ENCODE results near the gene MPP3.

Gene MPP3

GRCh38 chr17:43813386-43813785 is 19.6 kb downstream of the MPP3 start:
- Histone ChIP-seq H3K27me3 (no peaks in the 10 kb centered on the region), H3K27ac (no peak overlapping the region), H3K9me3 (no peaks in the 10 kb centered on the region), H3K4me1 (ENCODE audit: control insufficient read depth in 1 of 2, insufficient read depth in 1 of 2, low read depth in 1 of 2, low read length in 1 of 2) (no peaks in the 10 kb centered on the region), H3K36me3 (no peaks in the 10 kb centered on the region), H3K4me3 (ENCODE audit: low read depth in 1 of 2, low read length in 1 of 2) (no peak overlapping the region)
- TF ChIP-seq, protein P1, sequence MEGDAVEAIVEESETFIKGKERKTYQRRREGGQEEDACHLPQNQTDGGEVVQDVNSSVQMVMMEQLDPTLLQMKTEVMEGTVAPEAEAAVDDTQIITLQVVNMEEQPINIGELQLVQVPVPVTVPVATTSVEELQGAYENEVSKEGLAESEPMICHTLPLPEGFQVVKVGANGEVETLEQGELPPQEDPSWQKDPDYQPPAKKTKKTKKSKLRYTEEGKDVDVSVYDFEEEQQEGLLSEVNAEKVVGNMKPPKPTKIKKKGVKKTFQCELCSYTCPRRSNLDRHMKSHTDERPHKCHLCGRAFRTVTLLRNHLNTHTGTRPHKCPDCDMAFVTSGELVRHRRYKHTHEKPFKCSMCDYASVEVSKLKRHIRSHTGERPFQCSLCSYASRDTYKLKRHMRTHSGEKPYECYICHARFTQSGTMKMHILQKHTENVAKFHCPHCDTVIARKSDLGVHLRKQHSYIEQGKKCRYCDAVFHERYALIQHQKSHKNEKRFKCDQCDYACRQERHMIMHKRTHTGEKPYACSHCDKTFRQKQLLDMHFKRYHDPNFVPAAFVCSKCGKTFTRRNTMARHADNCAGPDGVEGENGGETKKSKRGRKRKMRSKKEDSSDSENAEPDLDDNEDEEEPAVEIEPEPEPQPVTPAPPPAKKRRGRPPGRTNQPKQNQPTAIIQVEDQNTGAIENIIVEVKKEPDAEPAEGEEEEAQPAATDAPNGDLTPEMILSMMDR (IDR thresholded peaks at IDR 0.05), result no peak

DNA sequence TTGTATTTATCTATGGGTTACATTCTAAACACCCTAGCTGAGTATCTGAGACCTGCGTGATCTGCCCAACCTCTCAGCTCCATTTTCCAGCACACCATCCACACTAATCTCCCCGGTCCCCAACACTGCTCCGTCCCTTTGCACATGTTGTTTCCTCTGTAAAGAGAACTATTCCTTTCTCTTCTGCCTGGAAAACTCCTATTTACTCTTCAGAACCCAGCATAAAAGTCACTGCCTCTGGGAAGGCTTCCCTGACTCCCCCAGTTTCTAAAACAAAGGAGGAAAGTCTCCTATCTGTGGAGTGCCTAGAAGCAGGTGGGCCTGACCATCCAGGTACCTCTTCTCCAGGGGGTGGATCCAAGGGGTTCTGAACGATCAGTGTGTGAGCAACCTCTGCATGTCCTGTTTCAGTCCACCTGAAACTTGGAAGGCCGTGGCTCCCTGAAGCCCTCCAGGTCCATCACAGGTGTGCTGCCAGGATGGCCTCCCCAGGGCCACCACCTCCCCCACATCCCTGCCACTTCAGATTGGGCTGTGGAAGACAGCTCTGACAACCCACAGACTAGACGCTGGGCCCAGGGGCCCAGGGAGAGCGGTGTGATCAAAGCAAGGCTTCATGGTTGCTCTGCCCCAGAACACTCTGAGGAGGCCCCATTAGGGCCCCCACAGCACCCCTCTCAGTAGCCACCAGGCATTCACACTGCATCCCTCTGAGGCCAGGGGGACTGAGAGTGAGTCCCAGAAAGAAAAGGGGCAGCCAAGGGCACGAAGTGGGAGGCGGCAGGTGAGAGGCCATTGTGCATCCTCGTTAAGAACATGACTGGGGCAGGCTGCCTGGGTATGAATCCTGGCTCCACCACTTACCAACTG is 20.3 kb downstream of the MPP3 start:
- no peak overlapping the region for H3K4me3 ChIP-seq (ENCODE audit: low read depth in 1 of 2, low read length in 1 of 2)
- TF ChIP-seq, protein P1 (IDR thresholded peaks at IDR 0.05), result no peak

DNA sequence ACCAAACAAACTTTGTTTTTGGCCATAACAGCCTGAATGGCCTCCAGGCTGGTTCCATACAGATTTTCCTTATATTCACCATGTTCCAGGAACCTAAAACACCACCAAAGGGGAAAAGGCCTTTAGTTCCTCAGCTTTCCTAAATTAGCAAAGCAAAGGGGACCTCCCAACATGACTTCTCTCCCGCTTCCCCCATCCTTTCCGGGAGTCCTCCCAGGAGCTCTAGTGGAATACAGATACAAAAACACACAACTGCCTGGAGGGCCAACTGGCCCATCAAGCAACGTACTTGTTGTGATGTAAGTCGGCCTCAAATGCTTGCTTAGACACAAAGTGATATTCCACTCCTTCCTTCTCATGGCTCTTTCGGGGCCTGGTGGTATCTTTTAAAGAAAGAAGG is 22.1 kb downstream of the MPP3 start:
- no peaks in the 10 kb centered on the region for H3K27me3 ChIP-seq
- H3K4me1 ChIP-seq (ENCODE audit: control insufficient read depth in 1 of 2, insufficient read depth in 1 of 2, low read depth in 1 of 2, low read length in 1 of 2), result no peaks in the 10 kb centered on the region
- H3K27ac ChIP-seq, result no peak overlapping the region
- no peaks in the 10 kb centered on the region for H3K36me3 ChIP-seq
- no peak overlapping the region for H3K4me3 ChIP-seq (ENCODE audit: low read depth in 1 of 2, low read length in 1 of 2)
- no peaks in the 10 kb centered on the region for H3K9me3 ChIP-seq
- TF ChIP-seq, protein P1 (IDR thresholded peaks at IDR 0.05), result no peak

More for the DNA sequence above, 20.3 kb downstream of the MPP3 start:
- no peaks in the 10 kb centered on the region for H3K27me3 ChIP-seq
- H3K27ac ChIP-seq, result no peak overlapping the region
- no peaks in the 10 kb centered on the region for H3K36me3 ChIP-seq
- H3K9me3 ChIP-seq, result no peaks in the 10 kb centered on the region
- H3K4me1 ChIP-seq (ENCODE audit: control insufficient read depth in 1 of 2, insufficient read depth in 1 of 2, low read depth in 1 of 2, low read length in 1 of 2), result no peaks in the 10 kb centered on the region

- TF ChIP-seq, protein P1 (IDR thresholded peaks at IDR 0.05), result no peak
- H3K27ac ChIP-seq, result no peak overlapping the region
- H3K27me3 ChIP-seq, result no peaks in the 10 kb centered on the region
- no peaks in the 10 kb centered on the region for H3K36me3 ChIP-seq
- H3K4me1 ChIP-seq (ENCODE audit: control insufficient read depth in 1 of 2, insufficient read depth in 1 of 2, low read depth in 1 of 2, low read length in 1 of 2), result no peaks in the 10 kb centered on the region
- H3K9me3 ChIP-seq, result no peaks in the 10 kb centered on the region
- H3K4me3 ChIP-seq (ENCODE audit: low read depth in 1 of 2, low read length in 1 of 2), result no peak overlapping the region
Measured at GRCh38 chr17:43810226-43810715, 22.7 kb downstream of the MPP3 start.

DNA sequence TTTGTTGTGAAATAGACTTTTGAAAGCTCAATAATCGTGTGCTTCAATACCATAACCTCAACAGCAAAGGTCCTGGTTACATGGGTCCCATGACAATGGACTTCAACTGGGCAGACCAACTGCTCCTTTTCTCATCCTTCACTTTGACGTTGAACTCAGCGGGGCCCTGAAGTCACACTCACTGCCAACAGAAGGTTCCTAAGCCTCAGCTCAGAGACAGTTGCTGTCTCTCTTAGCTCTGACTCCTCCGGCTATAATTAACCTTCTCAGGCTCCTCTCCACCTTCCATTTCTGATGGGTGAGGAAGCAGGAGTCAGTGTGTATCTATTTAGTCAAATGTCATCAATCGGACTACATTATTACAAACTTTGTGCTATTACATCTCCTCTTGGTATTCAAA is 23.8 kb downstream of the MPP3 start:
- no peaks in the 10 kb centered on the region for H3K9me3 ChIP-seq
- H3K27ac ChIP-seq, result no peak overlapping the region
- no peaks in the 10 kb centered on the region for H3K27me3 ChIP-seq
- no peaks in the 10 kb centered on the region for H3K4me1 ChIP-seq (ENCODE audit: control insufficient read depth in 1 of 2, insufficient read depth in 1 of 2, low read depth in 1 of 2, low read length in 1 of 2)
- H3K36me3 ChIP-seq, result no peaks in the 10 kb centered on the region
- TF ChIP-seq, protein P1 (IDR thresholded peaks at IDR 0.05), result no peak
- H3K4me3 ChIP-seq (ENCODE audit: low read depth in 1 of 2, low read length in 1 of 2), result no peak overlapping the region
